ENCODE measurements around the gene NTN1. TPM values are rescaled to one million over a fixed set of nuclear protein-coding genes. Genes with fewer than 3 reads are reported as not detected.

The NTN1 gene
- total RNA-seq, 2 experiments from 2014 or later, result not detected

DNA sequence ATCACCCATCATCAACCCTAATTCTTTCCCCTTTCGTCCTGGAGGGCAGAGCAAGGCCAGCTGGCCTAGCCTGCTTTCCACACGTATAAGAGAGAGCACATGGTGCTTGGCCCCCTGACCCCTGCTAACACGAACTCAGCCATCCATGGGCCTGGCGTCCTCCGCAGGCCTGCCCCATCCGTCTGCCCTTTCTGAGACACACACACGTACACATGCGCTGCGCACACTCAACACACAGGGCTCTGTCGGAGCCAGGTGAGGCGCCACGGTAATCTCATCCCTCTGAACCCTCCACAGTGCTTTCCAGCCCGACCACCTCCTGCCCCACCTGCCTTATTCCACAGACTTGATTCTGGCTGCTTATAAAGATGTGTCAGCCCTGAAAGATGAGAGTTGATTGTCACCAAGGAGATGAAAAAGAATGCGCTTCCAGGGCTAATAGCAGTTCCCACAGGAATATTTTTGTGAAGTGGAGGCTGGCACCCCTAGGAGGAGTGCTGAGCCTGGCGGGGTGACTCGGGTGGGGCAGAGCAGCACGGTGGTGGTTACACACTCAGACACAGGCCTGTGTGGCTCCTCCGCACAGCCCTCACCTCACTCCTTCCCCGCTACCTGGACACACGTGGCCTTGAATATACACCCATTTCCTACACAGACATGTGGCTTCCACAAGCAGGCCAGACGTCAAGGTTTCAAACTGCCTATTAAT, 228.1 kb downstream of the NTN1 start:
- no peaks in the 10 kb centered on the region for H3K4me1 ChIP-seq (ENCODE audit: insufficient read depth, low read length, poor library complexity, severe bottlenecking)
- BruUV-seq (replicated peaks), result no TSS peak
- CTCF ChIA-PET (ENCODE audit: unreplicated experiment), result no interaction called here
- POLR2A ChIA-PET, result no interaction called here
- no peaks in the 10 kb centered on the region for H3K36me3 ChIP-seq (ENCODE audit: insufficient read depth, low read length)
- no peak for TF ChIP-seq EZH2phosphoT487 (IDR thresholded peaks at IDR 0.05; ENCODE audit: borderline replicate concordance, low read depth, low read length)
- TF ChIP-seq, protein P1, sequence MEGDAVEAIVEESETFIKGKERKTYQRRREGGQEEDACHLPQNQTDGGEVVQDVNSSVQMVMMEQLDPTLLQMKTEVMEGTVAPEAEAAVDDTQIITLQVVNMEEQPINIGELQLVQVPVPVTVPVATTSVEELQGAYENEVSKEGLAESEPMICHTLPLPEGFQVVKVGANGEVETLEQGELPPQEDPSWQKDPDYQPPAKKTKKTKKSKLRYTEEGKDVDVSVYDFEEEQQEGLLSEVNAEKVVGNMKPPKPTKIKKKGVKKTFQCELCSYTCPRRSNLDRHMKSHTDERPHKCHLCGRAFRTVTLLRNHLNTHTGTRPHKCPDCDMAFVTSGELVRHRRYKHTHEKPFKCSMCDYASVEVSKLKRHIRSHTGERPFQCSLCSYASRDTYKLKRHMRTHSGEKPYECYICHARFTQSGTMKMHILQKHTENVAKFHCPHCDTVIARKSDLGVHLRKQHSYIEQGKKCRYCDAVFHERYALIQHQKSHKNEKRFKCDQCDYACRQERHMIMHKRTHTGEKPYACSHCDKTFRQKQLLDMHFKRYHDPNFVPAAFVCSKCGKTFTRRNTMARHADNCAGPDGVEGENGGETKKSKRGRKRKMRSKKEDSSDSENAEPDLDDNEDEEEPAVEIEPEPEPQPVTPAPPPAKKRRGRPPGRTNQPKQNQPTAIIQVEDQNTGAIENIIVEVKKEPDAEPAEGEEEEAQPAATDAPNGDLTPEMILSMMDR (conservative IDR thresholded peaks at IDR 0.05; ENCODE audit: low read length), result no peak
- no peaks in the 10 kb centered on the region for H3K9me2 ChIP-seq (ENCODE audit: insufficient read depth, low read length)
- H3K4me2 ChIP-seq (ENCODE audit: low read length), result no peak overlapping the region
- no peaks in the 10 kb centered on the region for H3K79me2 ChIP-seq (ENCODE audit: insufficient read depth, low read depth, low read length)
- intact Hi-C loops (cut with micrococcal nuclease; ENCODE audit: unreplicated experiment), result no loop called here
- no peak for DNase-seq (ENCODE audit: low spot score)
- H3K9me3 ChIP-seq (ENCODE audit: low read length), result no peaks in the 10 kb centered on the region
- H4K20me1 ChIP-seq (ENCODE audit: insufficient read depth, low read length), result no peaks in the 10 kb centered on the region
- H3K4me3 ChIP-seq (ENCODE audit: low read depth, low read length, poor library complexity, severe bottlenecking), result no peak overlapping the region
- no peak overlapping the region for H3K27ac ChIP-seq (ENCODE audit: low read depth, low read length, poor library complexity, severe bottlenecking)
- H2AFZ ChIP-seq (ENCODE audit: low read length), result no peak overlapping the region

DNA sequence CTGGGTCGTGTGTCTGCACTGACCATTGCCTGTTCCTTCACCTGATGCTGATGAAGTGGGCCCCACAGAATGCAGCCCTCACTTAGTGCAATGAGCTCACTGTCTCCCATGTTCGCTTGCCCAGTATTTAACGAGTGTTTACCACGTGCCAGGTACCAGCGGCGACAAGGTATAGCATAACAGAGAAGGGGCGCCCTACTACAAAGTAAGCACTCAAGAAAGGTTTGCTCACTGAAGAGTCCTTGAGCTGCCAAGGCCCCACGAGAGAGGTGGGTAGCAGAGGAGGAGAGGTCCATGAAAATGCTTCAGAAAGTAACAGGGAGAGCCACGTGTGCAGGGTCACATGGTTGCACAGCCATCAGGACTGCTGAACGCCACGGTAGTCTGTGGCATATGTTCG, 230.0 kb downstream of the NTN1 start:
- CTCF ChIA-PET (ENCODE audit: unreplicated experiment), result no interaction called here
- Histone ChIP-seq H3K4me3 (ENCODE audit: low read depth, low read length, poor library complexity, severe bottlenecking) (no peak overlapping the region), H3K79me2 (ENCODE audit: insufficient read depth, low read depth, low read length) (no peaks in the 10 kb centered on the region), H4K20me1 (ENCODE audit: insufficient read depth, low read length) (no peaks in the 10 kb centered on the region), H2AFZ (ENCODE audit: low read length) (no peak overlapping the region), H3K4me2 (ENCODE audit: low read length) (no peak overlapping the region), H3K9me2 (ENCODE audit: insufficient read depth, low read length) (no peaks in the 10 kb centered on the region), H3K27ac (ENCODE audit: low read depth, low read length, poor library complexity, severe bottlenecking) (no peak overlapping the region), H3K9me3 (ENCODE audit: low read length) (no peaks in the 10 kb centered on the region), H3K36me3 (ENCODE audit: insufficient read depth, low read length) (no peaks in the 10 kb centered on the region), H3K4me1 (ENCODE audit: insufficient read depth, low read length, poor library complexity, severe bottlenecking) (no peaks in the 10 kb centered on the region)
- DNase-seq (ENCODE audit: low spot score), result no peak
- intact Hi-C loops (cut with micrococcal nuclease; ENCODE audit: unreplicated experiment), result no loop called here
- no peak for TF ChIP-seq EZH2phosphoT487 (IDR thresholded peaks at IDR 0.05; ENCODE audit: borderline replicate concordance, low read depth, low read length)
- TF ChIP-seq, protein P1 (conservative IDR thresholded peaks at IDR 0.05; ENCODE audit: low read length), result no peak
- POLR2A ChIA-PET, result interaction anchor here (0.5 kb wide), 1 partner anchor 46 kb away, joined by 10 read pairs; no protein-coding TSS in a partner anchor
- no TSS peak for BruUV-seq (replicated peaks)

DNA sequence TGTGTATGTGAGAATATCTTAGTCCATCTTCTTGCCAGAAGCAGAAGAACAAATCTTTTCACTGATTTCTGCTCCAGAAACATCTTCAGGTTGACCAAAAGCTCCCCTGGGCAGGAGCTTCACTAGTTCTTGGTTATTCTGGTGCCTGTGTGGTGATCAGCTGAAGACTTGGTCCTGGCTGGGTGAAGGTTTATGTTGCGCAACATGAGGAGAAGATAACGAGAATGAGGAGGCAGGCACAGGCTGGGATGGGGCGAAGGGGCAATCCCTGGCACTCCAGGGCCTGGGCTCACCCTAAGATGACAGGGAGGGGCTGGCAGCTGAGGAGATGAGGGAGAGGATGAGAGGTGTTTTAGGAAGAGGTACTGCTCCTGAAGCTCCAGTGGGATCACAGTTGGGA, 232.0 kb downstream of the NTN1 start:
- POLR2A ChIA-PET, result no interaction called here
- CTCF ChIA-PET (ENCODE audit: unreplicated experiment), result no interaction called here
- Histone ChIP-seq H3K27ac (ENCODE audit: low read depth, low read length, poor library complexity, severe bottlenecking) (no peak overlapping the region), H3K4me3 (ENCODE audit: low read depth, low read length, poor library complexity, severe bottlenecking) (no peak overlapping the region), H3K9me3 (ENCODE audit: low read length) (no peaks in the 10 kb centered on the region), H3K4me2 (ENCODE audit: low read length) (no peak overlapping the region), H3K79me2 (ENCODE audit: insufficient read depth, low read depth, low read length) (no peaks in the 10 kb centered on the region), H2AFZ (ENCODE audit: low read length) (no peak overlapping the region), H3K9me2 (ENCODE audit: insufficient read depth, low read length) (no peaks in the 10 kb centered on the region), H4K20me1 (ENCODE audit: insufficient read depth, low read length) (no peaks in the 10 kb centered on the region), H3K36me3 (ENCODE audit: insufficient read depth, low read length) (no peaks in the 10 kb centered on the region), H3K4me1 (ENCODE audit: insufficient read depth, low read length, poor library complexity, severe bottlenecking) (no peaks in the 10 kb centered on the region)
- BruUV-seq (replicated peaks), result no TSS peak
- no peak for TF ChIP-seq EZH2phosphoT487 (IDR thresholded peaks at IDR 0.05; ENCODE audit: borderline replicate concordance, low read depth, low read length)
- TF ChIP-seq, protein P1 (conservative IDR thresholded peaks at IDR 0.05; ENCODE audit: low read length), result no peak
- intact Hi-C loops (cut with micrococcal nuclease; ENCODE audit: unreplicated experiment), result no loop called here
- DNase-seq (ENCODE audit: low spot score), result no peak

All from OCI-LY7 (cell line).